ENCODE data around the gene MMP11.

The MMP11 gene

GRCh38 chr22:23752750-23753149 lies 19.9 kb upstream of the MMP11 start:
- TF ChIP-seq CTCF (IDR thresholded peaks at IDR 0.05; ENCODE audit: extremely low read depth, insufficient read depth, missing control alignments): no peak
- in situ Hi-C loops (cut with MboI; ENCODE audit: low pct_unique_long_range_greater_than_20kb, low sequenced_read_pairs, unreplicated experiment): no loop called here
- peak; percentile 62 for DNase-seq (ENCODE audit: low spot score)

- in situ Hi-C loops (cut with MboI; ENCODE audit: low pct_unique_long_range_greater_than_20kb, low sequenced_read_pairs, unreplicated experiment): no loop called here
- TF ChIP-seq CTCF (IDR thresholded peaks at IDR 0.05; ENCODE audit: extremely low read depth, insufficient read depth, missing control alignments): no peak
These were observed 19.3 kb upstream of the MMP11 start for GRCh38 chr22:23753385-23753784.

GRCh38 chr22:23754220-23754919 lies 18.3 kb upstream of the MMP11 start, which contains the start of gene VPREB3:
VPREB3 (minus strand) TSS chr22:23754425; CDS start chr22:23754363, 62 bp downstream.
- DNase-seq (ENCODE audit: low spot score): peak; percentile 34

More at GRCh38 chr22:23753385-23753784, 19.3 kb upstream of the MMP11 start:
- no peak for DNase-seq (ENCODE audit: low spot score)

GRCh38 chr22:23754980-23755636 lies 17.5 kb upstream of the MMP11 start:
- in situ Hi-C loops (cut with MboI; ENCODE audit: low pct_unique_long_range_greater_than_20kb, low sequenced_read_pairs, unreplicated experiment): no loop called here
- DNase-seq (ENCODE audit: low spot score): no peak
- TF ChIP-seq CTCF (IDR thresholded peaks at IDR 0.05; ENCODE audit: extremely low read depth, insufficient read depth, missing control alignments): no peak

More at GRCh38 chr22:23754220-23754919, 18.3 kb upstream of the MMP11 start, which contains the start of gene VPREB3:
- in situ Hi-C loops (cut with MboI; ENCODE audit: low pct_unique_long_range_greater_than_20kb, low sequenced_read_pairs, unreplicated experiment): no loop called here
- no peak for TF ChIP-seq CTCF (IDR thresholded peaks at IDR 0.05; ENCODE audit: extremely low read depth, insufficient read depth, missing control alignments)

DNA sequence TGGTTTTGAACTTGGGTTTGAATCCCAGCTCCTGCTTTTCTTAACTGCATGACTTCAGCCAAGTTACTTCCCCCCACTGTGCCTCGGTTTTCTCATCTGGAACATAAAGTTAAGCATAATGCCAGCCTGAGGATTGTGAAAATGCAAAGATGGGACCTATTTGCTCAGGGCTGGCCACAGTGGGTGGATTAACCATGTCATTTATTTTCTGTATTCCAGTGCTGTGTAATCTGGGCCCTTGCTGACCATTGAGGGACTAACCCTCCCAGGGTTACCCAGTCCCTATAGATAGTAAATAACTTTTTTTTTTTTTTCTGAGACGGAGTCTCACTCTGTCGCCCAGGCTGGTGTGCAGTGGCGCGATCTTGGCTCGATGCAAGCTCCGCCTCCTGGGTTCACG lies 16.9 kb upstream of the MMP11 start:
- no peak for TF ChIP-seq CTCF (IDR thresholded peaks at IDR 0.05; ENCODE audit: extremely low read depth, insufficient read depth, missing control alignments)
- in situ Hi-C loops (cut with MboI; ENCODE audit: low pct_unique_long_range_greater_than_20kb, low sequenced_read_pairs, unreplicated experiment): no loop called here
- DNase-seq (ENCODE audit: low spot score): no peak

DNA sequence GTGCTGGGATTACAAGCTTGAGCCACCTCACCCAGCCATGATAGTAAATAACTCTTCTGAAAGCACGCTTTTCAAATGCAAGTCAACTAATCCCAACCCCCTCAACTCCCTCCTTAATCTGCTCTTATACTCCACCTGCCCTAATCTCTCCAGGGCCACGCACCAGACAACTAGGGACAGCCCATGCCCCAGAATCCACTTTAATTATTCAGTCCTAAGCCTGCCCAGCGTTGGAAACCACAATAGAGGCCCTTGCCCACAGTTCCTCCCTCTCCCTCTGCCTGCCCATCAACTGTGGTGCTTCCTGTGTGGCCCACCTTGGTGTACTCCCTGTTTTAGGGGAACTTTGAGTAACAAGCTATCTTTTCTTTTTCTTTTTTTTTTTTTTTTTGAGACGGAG lies 15.8 kb upstream of the MMP11 start:
- TF ChIP-seq CTCF (IDR thresholded peaks at IDR 0.05; ENCODE audit: extremely low read depth, insufficient read depth, missing control alignments): no peak
- no peak for DNase-seq (ENCODE audit: low spot score)
- in situ Hi-C loops (cut with MboI; ENCODE audit: low pct_unique_long_range_greater_than_20kb, low sequenced_read_pairs, unreplicated experiment): no loop called here
